Mesothelial cell of epicardium (in vitro differentiated cells): ENCODE data around the gene SLC6A19. TPM values are rescaled to one million over a fixed set of nuclear protein-coding genes. Genes with fewer than 3 reads are reported as not detected.

ENCODE experiments used
- DNase-seq, 2 experiments: peaks; one replicate each; pipeline ENCODE4 v3.0.0; 2021; ENCODE audit warnings: low spot score in 2 of 2; ENCODE audit not compliant: unreplicated experiment in 2 of 2
- H3K27ac Mint-ChIP-seq: 2 replicates; pipeline ENCODE4 v1.8.0; 2021; ENCODE audit warnings: mixed read lengths
- H3K27me3 Mint-ChIP-seq: 2 replicates; pipeline ENCODE4 v1.8.0; 2021; ENCODE audit warnings: low read depth, mixed read lengths
- H3K36me3 Mint-ChIP-seq: 2 replicates; pipeline ENCODE4 v1.8.0; 2021; ENCODE audit warnings: mixed read lengths
- H3K4me1 Mint-ChIP-seq: 2 replicates; pipeline ENCODE4 v1.8.0; 2021; ENCODE audit warnings: mixed read lengths
- H3K4me3 Mint-ChIP-seq: 2 replicates; pipeline ENCODE4 v1.8.0; 2021; ENCODE audit warnings: mild to moderate bottlenecking, moderate library complexity, mixed read lengths
- H3K9me3 Mint-ChIP-seq: 2 replicates; pipeline ENCODE4 v1.8.0; 2021; ENCODE audit warnings: mixed read lengths
- total RNA-seq: library from RNA; stranded (reverse); gene quantifications from 3 replicates; pipeline ENCODE4 v1.2.1, GENCODE V29; 2021
- TF ChIP-seq, protein P1 (sequence below): fragments of 200-600 bp; sonication (generic); IDR thresholded peaks from one replicate; pipeline ENCODE4 v1.5.0; 2021; ENCODE audit warnings: antibody characterized with exemption; ENCODE audit not compliant: unreplicated experiment

Gene SLC6A19
- total RNA-seq, 1 donor from 2014 or later = not detected

DNA sequence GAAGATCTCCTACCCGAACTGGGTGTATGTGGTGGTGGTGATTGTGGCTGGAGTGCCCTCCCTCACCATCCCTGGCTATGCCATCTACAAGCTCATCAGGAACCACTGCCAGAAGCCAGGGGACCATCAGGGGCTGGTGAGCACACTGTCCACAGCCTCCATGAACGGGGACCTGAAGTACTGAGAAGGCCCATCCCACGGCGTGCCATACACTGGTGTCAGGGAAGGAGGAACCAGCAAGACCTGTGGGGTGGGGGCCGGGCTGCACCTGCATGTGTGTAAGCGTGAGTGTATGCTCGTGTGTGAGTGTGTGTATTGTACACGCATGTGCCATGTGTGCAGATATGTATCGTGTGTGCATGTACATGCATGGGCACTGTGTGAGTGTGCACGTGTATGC lies 20.3 kb downstream of the SLC6A19 start:
- peaks cover 30% of the 10 kb centered on the region for H3K27me3 Mint-ChIP-seq
- TF ChIP-seq, protein P1, sequence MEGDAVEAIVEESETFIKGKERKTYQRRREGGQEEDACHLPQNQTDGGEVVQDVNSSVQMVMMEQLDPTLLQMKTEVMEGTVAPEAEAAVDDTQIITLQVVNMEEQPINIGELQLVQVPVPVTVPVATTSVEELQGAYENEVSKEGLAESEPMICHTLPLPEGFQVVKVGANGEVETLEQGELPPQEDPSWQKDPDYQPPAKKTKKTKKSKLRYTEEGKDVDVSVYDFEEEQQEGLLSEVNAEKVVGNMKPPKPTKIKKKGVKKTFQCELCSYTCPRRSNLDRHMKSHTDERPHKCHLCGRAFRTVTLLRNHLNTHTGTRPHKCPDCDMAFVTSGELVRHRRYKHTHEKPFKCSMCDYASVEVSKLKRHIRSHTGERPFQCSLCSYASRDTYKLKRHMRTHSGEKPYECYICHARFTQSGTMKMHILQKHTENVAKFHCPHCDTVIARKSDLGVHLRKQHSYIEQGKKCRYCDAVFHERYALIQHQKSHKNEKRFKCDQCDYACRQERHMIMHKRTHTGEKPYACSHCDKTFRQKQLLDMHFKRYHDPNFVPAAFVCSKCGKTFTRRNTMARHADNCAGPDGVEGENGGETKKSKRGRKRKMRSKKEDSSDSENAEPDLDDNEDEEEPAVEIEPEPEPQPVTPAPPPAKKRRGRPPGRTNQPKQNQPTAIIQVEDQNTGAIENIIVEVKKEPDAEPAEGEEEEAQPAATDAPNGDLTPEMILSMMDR = no peak
- no peak overlapping the region for H3K4me3 Mint-ChIP-seq
- no peak for DNase-seq
- no peaks in the 10 kb centered on the region for H3K36me3 Mint-ChIP-seq
- no peak overlapping the region for H3K27ac Mint-ChIP-seq
- no peaks in the 10 kb centered on the region for H3K9me3 Mint-ChIP-seq
- H3K4me1 Mint-ChIP-seq = no peaks in the 10 kb centered on the region

DNA sequence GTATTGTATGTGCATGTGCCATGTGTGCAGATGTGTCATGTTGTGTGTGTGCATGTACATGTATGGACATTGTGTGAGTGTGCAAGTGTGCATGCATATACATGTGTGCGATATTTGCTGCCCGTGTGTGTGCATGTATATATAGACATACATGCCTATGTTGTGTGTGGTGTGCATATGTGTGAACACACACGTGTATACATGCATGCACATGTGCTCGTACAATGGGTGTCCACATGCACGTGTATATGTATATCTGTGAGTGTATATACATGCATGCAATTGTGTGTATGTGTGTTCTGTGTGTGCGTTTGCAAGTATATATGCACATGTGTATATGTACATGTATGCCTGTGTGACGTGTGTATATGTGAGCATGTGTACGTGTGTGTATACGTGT lies 20.8 kb downstream of the SLC6A19 start:
- Mint-ChIP-seq H3K4me3 (no peak overlapping the region), H3K27ac (no peak overlapping the region), H3K27me3 (peaks cover 32% of the 10 kb centered on the region), H3K4me1 (no peaks in the 10 kb centered on the region), H3K36me3 (no peaks in the 10 kb centered on the region), H3K9me3 (no peaks in the 10 kb centered on the region)
- no peak for DNase-seq
- TF ChIP-seq, protein P1 = no peak

DNA sequence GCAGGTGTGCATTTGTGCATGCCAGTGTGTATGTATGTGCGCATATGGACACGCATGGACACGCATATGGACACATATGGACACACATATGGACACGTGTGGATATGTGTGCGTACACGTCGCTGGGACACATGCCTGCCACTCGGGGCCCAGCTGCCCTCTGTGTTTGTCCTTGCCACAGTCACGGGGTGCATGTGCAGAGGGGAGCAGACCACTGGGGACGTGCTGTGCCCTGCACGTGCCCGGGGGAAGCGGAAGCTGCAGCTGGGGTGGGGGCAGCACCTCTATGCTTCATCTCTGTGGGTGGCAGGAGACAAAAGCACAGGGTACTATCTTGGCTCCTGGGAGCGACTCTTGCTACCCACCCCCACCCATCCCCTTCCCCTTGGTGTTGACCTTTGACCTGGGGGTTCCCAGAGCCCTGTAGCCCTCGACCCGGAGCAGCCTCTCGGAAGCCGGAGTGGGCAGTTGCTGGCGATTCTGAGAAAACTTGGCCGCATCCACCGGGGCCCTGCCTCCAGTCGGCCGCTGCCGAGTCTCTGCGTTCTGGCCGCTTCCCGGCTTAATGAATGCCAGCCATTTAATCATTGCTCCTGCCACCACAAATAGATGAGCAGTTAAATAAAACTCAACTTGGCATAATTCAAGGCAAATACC lies 21.4 kb downstream of the SLC6A19 start:
- H3K9me3 Mint-ChIP-seq = no peaks in the 10 kb centered on the region
- no peaks in the 10 kb centered on the region for H3K4me1 Mint-ChIP-seq
- no peak overlapping the region for H3K4me3 Mint-ChIP-seq
- H3K27me3 Mint-ChIP-seq = peaks cover 37% of the 10 kb centered on the region
- no peaks in the 10 kb centered on the region for H3K36me3 Mint-ChIP-seq
- DNase-seq = no peak
- TF ChIP-seq, protein P1 = no peak
- H3K27ac Mint-ChIP-seq = no peak overlapping the region

DNA sequence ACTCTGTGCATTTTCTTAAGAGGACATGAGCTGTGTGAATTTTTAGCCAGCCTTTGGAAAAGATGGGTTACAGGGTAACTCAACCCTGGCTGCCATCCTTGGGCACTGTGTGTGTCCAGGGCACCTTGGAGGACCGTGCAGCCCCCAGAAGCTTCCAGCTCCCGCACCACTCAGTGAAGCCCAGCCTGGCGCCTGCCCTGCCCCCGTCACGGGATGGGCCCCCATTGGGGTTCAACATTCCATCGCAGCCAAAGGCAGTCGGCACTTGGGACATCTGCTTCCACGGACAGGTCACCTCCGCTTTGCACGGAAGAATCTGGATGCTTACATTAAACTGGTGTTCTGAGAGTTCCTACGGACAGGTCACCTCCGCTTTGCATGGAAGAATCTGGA lies 21.9 kb downstream of the SLC6A19 start:
- no peaks in the 10 kb centered on the region for H3K36me3 Mint-ChIP-seq
- no peak overlapping the region for H3K27ac Mint-ChIP-seq
- no peaks in the 10 kb centered on the region for H3K4me1 Mint-ChIP-seq
- H3K9me3 Mint-ChIP-seq = no peaks in the 10 kb centered on the region
- TF ChIP-seq, protein P1 = no peak
- H3K4me3 Mint-ChIP-seq = no peak overlapping the region
- no peak for DNase-seq
- peaks cover 37% of the 10 kb centered on the region for H3K27me3 Mint-ChIP-seq

DNA sequence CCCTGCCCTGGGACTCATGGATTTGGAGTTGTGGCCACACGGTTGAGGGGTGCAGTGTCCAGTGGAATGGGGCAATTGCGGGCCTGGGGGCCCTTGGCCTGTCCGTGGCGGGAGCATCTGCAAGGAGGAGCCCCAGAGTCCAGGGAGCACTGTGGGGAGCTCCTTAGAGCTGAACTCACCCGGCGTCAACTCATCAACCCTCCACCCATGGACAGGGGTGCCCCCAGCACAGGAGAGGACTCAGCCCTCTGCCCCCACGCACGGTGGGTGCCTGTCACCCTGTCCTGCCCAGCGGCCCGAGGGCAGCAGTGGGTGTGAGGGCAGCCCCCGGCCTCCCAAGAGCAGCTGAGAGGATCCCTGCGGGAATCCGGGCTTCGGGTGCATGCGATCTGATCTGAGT lies 23.2 kb downstream of the SLC6A19 start:
- Mint-ChIP-seq H3K4me1 (no peaks in the 10 kb centered on the region), H3K9me3 (no peaks in the 10 kb centered on the region), H3K4me3 (no peak overlapping the region), H3K36me3 (no peaks in the 10 kb centered on the region), H3K27ac (no peak overlapping the region), H3K27me3 (peaks cover 40% of the 10 kb centered on the region)
- no peak for DNase-seq
- TF ChIP-seq, protein P1 = no peak

DNA sequence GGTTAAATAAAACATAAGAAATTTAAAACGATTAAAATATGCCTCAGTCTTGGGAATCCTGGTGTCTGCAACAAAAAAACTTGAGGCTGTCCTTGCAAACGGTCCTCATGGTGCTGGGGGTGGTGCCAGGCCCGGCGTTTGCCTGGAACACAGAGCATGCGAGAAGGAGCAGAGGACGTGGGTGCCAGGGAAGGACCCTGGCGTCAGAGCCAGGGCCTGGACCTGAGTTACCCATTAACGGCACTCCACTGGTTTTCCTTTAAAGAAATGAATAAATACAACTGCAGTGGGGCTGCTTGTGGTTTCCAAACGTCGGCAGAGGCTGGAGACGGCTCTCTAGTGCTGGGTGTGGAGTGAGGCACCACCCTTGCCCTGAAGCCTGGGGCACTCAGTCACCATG lies 23.7 kb downstream of the SLC6A19 start, which contains the start of gene SLC6A18:
SLC6A18 (plus strand) TSS at position 301 of the 400 bp plus-strand sequence; CDS start at position 398, 97 bp downstream.
- TF ChIP-seq, protein P1 = no peak
- DNase-seq = no peak
- Mint-ChIP-seq H3K4me1 (no peaks in the 10 kb centered on the region), H3K27ac (no peak within 1 kb of the TSS), H3K36me3 (no peaks in the 10 kb centered on the region), H3K27me3 (peaks cover 41% of the 10 kb centered on the region), H3K9me3 (no peaks in the 10 kb centered on the region), H3K4me3 (no peak within 1 kb of the TSS)
